ENCODE results near the gene EVPL. TPM values are rescaled to one million over a fixed set of nuclear protein-coding genes. Genes with fewer than 3 reads are reported as not detected.

EVPL gene
- total RNA-seq, 2 experiments from 2014 or later, result 5.1 to 9.9 TPM

DNA sequence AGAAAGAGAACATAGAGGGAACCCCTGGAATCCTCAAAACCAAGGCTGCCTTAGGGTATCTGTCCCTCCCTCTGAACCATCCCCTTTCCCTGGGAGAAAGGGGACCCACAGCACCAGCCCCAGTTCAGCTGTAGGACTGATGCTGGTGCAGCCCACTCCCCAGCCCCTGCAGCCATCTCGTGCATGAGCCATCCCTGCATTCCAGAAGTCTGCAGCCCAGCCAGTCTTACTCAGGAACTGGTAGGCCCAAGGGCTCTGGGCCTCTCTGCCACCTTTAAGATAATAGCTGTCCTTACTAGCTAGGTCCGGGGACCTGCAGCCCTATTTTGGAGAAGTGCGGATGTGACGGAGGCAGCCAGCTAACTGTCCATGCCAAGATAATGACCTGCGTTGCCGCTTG lies 6.0 kb upstream of the EVPL start:
- Histone ChIP-seq H3K4me2 (ENCODE audit: low read length) (no peak overlapping the region), H3K9me2 (ENCODE audit: insufficient read depth, low read length) (no peaks in the 10 kb centered on the region), H3K4me1 (ENCODE audit: insufficient read depth, low read length, poor library complexity, severe bottlenecking) (peaks cover 20% of the 10 kb centered on the region), H3K9me3 (ENCODE audit: low read length) (no peaks in the 10 kb centered on the region), H4K20me1 (ENCODE audit: insufficient read depth, low read length) (no peaks in the 10 kb centered on the region), H3K79me2 (ENCODE audit: insufficient read depth, low read depth, low read length) (no peaks in the 10 kb centered on the region), H3K4me3 (ENCODE audit: low read depth, low read length, poor library complexity, severe bottlenecking) (no peak overlapping the region), H3K36me3 (ENCODE audit: insufficient read depth, low read length) (peaks cover 10% of the 10 kb centered on the region), H2AFZ (ENCODE audit: low read length) (no peak overlapping the region), H3K27ac (ENCODE audit: low read depth, low read length, poor library complexity, severe bottlenecking) (no peak overlapping the region)
- ChIA-PET POLR2A (interaction anchor here (1.9 kb wide), 1 partner anchor 14 kb away, joined by 9 read pairs; no protein-coding TSS in a partner anchor), CTCF (ENCODE audit: unreplicated experiment) (interaction anchor here (1.5 to 1.6 kb wide), 2 partner anchors 13 to 19 kb away, joined by 5 to 8 read pairs; no protein-coding TSS in a partner anchor)
- intact Hi-C loops (cut with micrococcal nuclease; ENCODE audit: unreplicated experiment), result no loop called here
- BruUV-seq (replicated peaks), result no TSS peak
- no peak for DNase-seq (ENCODE audit: low spot score)
- TF ChIP-seq EZH2phosphoT487 (IDR thresholded peaks at IDR 0.05; ENCODE audit: borderline replicate concordance, low read depth, low read length) (no peak), CTCF (conservative IDR thresholded peaks at IDR 0.05; ENCODE audit: low read length) (no peak)

DNA sequence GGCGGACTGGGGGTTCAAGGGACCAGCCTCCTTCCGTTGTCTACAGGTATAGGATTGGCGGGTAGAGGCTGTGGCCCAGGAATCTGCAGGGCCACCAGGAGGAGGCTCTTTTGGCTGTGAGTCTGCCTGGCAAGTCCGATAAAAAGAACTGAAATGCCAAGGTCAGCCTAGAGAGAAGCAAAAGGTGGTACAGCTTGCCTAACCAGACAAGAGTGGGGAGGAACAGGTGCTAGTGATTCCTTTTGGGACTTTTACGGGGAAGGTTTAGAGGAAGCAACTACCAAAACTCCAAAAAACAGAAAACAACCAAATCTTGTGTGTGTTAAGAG lies 5.6 kb upstream of the EVPL start:
- Histone ChIP-seq H3K79me2 (ENCODE audit: insufficient read depth, low read depth, low read length) (no peaks in the 10 kb centered on the region), H3K27ac (ENCODE audit: low read depth, low read length, poor library complexity, severe bottlenecking) (no peak overlapping the region), H3K9me2 (ENCODE audit: insufficient read depth, low read length) (no peaks in the 10 kb centered on the region), H3K36me3 (ENCODE audit: insufficient read depth, low read length) (peaks cover 6% of the 10 kb centered on the region; the same call in 1 of the 2 replicates), H4K20me1 (ENCODE audit: insufficient read depth, low read length) (no peaks in the 10 kb centered on the region), H3K4me2 (ENCODE audit: low read length) (no peak overlapping the region), H3K4me1 (ENCODE audit: insufficient read depth, low read length, poor library complexity, severe bottlenecking) (peaks cover 20% of the 10 kb centered on the region), H3K9me3 (ENCODE audit: low read length) (no peaks in the 10 kb centered on the region), H3K4me3 (ENCODE audit: low read depth, low read length, poor library complexity, severe bottlenecking) (no peak overlapping the region), H2AFZ (ENCODE audit: low read length) (no peak overlapping the region)
- no peak for DNase-seq (ENCODE audit: low spot score)
- CTCF ChIA-PET (ENCODE audit: unreplicated experiment), result interaction anchor here (1.5 to 1.6 kb wide), 2 partner anchors 14 to 19 kb away, joined by 5 to 8 read pairs; no protein-coding TSS in a partner anchor
- BruUV-seq (replicated peaks), result no TSS peak
- intact Hi-C loops (cut with micrococcal nuclease; ENCODE audit: unreplicated experiment), result no loop called here
- POLR2A ChIA-PET, result interaction anchor here (0.7 to 1.9 kb wide), 2 partner anchors 14 to 262 kb away, joined by 3 to 9 read pairs; no protein-coding TSS in a partner anchor
- TF ChIP-seq EZH2phosphoT487 (IDR thresholded peaks at IDR 0.05; ENCODE audit: borderline replicate concordance, low read depth, low read length) (no peak), CTCF (conservative IDR thresholded peaks at IDR 0.05; ENCODE audit: low read length) (no peak)

GRCh38 chr17:76032073-76032779 lies 5.1 kb upstream of the EVPL start:
- BruUV-seq (replicated peaks), result no TSS peak
- intact Hi-C loops (cut with micrococcal nuclease; ENCODE audit: unreplicated experiment), result no loop called here

More at GRCh38 chr17:76032073-76032779, 5.1 kb upstream of the EVPL start:
- Histone ChIP-seq H3K9me3 (ENCODE audit: low read length) (no peaks in the 10 kb centered on the region), H3K9me2 (ENCODE audit: insufficient read depth, low read length) (no peaks in the 10 kb centered on the region), H3K27ac (ENCODE audit: low read depth, low read length, poor library complexity, severe bottlenecking) (no peak overlapping the region), H3K4me2 (ENCODE audit: low read length) (no peak overlapping the region), H4K20me1 (ENCODE audit: insufficient read depth, low read length) (no peaks in the 10 kb centered on the region), H2AFZ (ENCODE audit: low read length) (no peak overlapping the region), H3K4me1 (ENCODE audit: insufficient read depth, low read length, poor library complexity, severe bottlenecking) (peaks cover 20% of the 10 kb centered on the region), H3K4me3 (ENCODE audit: low read depth, low read length, poor library complexity, severe bottlenecking) (no peak overlapping the region), H3K36me3 (ENCODE audit: insufficient read depth, low read length) (0 out of 2 replicates have a peak, but pooled peaks cover 3% of the 10 kb centered on the region), H3K79me2 (ENCODE audit: insufficient read depth, low read depth, low read length) (no peaks in the 10 kb centered on the region)
- ChIA-PET CTCF (ENCODE audit: unreplicated experiment) (interaction anchor here (0.6 to 1.5 kb wide), 2 partner anchors 12 to 18 kb away, joined by 4 to 5 read pairs; no protein-coding TSS in a partner anchor), POLR2A (interaction anchor here (0.7 to 1.9 kb wide), 2 partner anchors 15 to 262 kb away, joined by 3 to 9 read pairs; no protein-coding TSS in a partner anchor)
- TF ChIP-seq EZH2phosphoT487 (IDR thresholded peaks at IDR 0.05; ENCODE audit: borderline replicate concordance, low read depth, low read length) (no peak), CTCF (conservative IDR thresholded peaks at IDR 0.05; ENCODE audit: low read length) (0 out of 2 replicates have a peak, but pooled peaks have one; percentile 18)
- DNase-seq (ENCODE audit: low spot score), result no peak

All from OCI-LY7 (cell line).